GM12878 (cell line): ENCODE measurements around the gene DCLK2.

Experiments
- BMI1 ChIP-seq: fragments of 450-650 bp; IDR thresholded peaks from 2 replicates; pipeline ENCODE4 v1.6.1; 2016; ENCODE audit warnings: mild to moderate bottlenecking, moderate library complexity, borderline replicate concordance
- CREB1 ChIP-seq: IDR thresholded peaks from 2 replicates; pipeline ENCODE4 v1.6.1; 2012; ENCODE audit warnings: low read depth, mild to moderate bottlenecking, inconsistent platforms
- CTCF ChIP-seq, 3 experiments: IDR thresholded peaks in 2 of 3; conservative IDR thresholded peaks in 1 of 3; 2 replicates each; pipeline ENCODE4 v1.5.1; 2011; ENCODE audit warnings: low read depth in 3 of 3, low read length in 3 of 3, mild to moderate bottlenecking in 3 of 3, control low read depth in 2 of 3, moderate library complexity in 2 of 3, inconsistent platforms in 1 of 3, mixed read lengths in 1 of 3; ENCODE audit not compliant: control insufficient read depth in 2 of 3, insufficient read depth in 1 of 3; ENCODE audit errors: extremely low read depth in 1 of 3
- E2F8 ChIP-seq: fragments of 450-650 bp; IDR thresholded peaks from 2 replicates; pipeline ENCODE4 v1.6.1; 2018; ENCODE audit warnings: mild to moderate bottlenecking, low read depth, moderate library complexity; ENCODE audit not compliant: partially characterized antibody
- EP300 ChIP-seq, 2 experiments: fragments of 150-350 bp in 1 of 2; IDR thresholded peaks; 2 replicates each; pipeline ENCODE4 v1.6.1; 2011 to 2012; ENCODE audit warnings: low read depth in 2 of 2, low read length in 2 of 2, borderline replicate concordance in 1 of 2, improper control_type of control experiment in 1 of 2, inconsistent platforms in 1 of 2; ENCODE audit not compliant: control insufficient read depth in 1 of 2
- JUND ChIP-seq: IDR thresholded peaks from 2 replicates; pipeline ENCODE4 v1.6.1; 2012; ENCODE audit warnings: low read depth, mild to moderate bottlenecking, low read length, improper control_type of control experiment, moderate library complexity
- NFXL1 ChIP-seq: fragments of 450-650 bp; IDR thresholded peaks from 2 replicates; pipeline ENCODE4 v1.6.1; 2017; ENCODE audit warnings: antibody characterized with exemption, mild to moderate bottlenecking, borderline replicate concordance
- NR2F1 ChIP-seq: fragments of 450-650 bp; conservative IDR thresholded peaks from 2 replicates; pipeline ENCODE4 v1.6.1; 2017; ENCODE audit warnings: mild to moderate bottlenecking
- POLR2A ChIP-seq: IDR thresholded peaks from 2 replicates; pipeline ENCODE4 v1.6.1; 2011; ENCODE audit warnings: low read depth, mild to moderate bottlenecking, low read length
- RBBP5 ChIP-seq: fragments of 200-600 bp; sonication (generic); conservative IDR thresholded peaks from 2 replicates; pipeline ENCODE4 v1.6.1; 2016
- SMAD1 ChIP-seq: fragments of 450-650 bp; IDR thresholded peaks from 2 replicates; pipeline ENCODE4 v1.6.1; 2018; ENCODE audit warnings: mild to moderate bottlenecking, low read depth; ENCODE audit not compliant: partially characterized antibody
- SP1 ChIP-seq: IDR thresholded peaks from one replicate; pipeline ENCODE4 v1.6.1; 2011; ENCODE audit warnings: low read depth, low read length

GRCh38 chr4:150235808-150236271 is 157.6 kb downstream of the DCLK2 start:
- no peak for TF ChIP-seq EP300 (IDR thresholded peaks at IDR 0.05; ENCODE audit: borderline replicate concordance in 1 of 2, control insufficient read depth in 1 of 2, low read depth in 2 of 2, low read length in 2 of 2)
- TF ChIP-seq NR2F1: no peak
- no peak for TF ChIP-seq BMI1
- TF ChIP-seq SMAD1: no peak
- TF ChIP-seq JUND: no peak
- no peak for TF ChIP-seq CTCF (IDR thresholded peaks at IDR 0.05 in 2 of 3, conservative IDR thresholded peaks at IDR 0.05 in 1 of 3; ENCODE audit: control insufficient read depth in 2 of 3, extremely low read depth in 1 of 3, insufficient read depth in 1 of 3, low read depth in 3 of 3, low read length in 3 of 3)
- TF ChIP-seq E2F8: no peak
- no peak for TF ChIP-seq POLR2A
- no peak for TF ChIP-seq NFXL1
- no peak for TF ChIP-seq SP1
- no peak for TF ChIP-seq RBBP5
- no peak for TF ChIP-seq CREB1
